ENCODE data around the gene ADAMTS14.

ADAMTS14 gene

DNA sequence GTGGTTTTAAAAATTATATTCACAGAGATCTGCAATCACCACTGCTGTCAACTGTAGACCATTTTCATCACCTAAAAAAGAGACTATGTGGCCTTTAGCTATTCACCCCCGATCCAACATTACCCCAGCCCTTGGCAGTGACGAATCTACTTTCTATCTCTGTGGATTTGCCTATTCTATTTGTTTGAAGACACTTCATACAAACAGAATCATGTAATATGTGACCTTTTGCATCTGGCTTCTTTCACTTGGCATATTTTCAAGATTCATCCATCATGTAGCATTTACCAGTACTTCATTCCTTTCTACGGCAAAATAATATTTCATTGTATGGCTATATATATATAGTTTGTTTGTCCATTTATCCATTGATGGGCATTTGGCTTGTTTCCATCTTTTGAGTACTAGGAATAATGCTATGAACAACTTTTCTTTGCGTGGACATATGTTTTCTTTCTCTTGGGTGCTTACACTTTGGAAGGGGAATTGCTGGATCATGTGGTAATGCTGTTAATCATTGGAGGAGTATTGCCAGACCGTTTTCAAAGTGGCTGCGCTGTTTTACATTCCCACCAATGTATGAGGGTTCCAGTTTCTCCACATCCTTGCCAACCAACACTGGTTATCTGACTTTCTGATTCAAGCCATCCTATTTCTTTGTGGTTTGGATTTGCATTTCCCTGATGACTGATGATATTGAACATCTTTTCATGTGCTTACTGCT lies 22.3 kb downstream of the ADAMTS14 start:
- no peak for TF ChIP-seq USF1 (IDR thresholded peaks at IDR 0.05)
- TF ChIP-seq TEAD4 (IDR thresholded peaks at IDR 0.05), result no peak

DNA sequence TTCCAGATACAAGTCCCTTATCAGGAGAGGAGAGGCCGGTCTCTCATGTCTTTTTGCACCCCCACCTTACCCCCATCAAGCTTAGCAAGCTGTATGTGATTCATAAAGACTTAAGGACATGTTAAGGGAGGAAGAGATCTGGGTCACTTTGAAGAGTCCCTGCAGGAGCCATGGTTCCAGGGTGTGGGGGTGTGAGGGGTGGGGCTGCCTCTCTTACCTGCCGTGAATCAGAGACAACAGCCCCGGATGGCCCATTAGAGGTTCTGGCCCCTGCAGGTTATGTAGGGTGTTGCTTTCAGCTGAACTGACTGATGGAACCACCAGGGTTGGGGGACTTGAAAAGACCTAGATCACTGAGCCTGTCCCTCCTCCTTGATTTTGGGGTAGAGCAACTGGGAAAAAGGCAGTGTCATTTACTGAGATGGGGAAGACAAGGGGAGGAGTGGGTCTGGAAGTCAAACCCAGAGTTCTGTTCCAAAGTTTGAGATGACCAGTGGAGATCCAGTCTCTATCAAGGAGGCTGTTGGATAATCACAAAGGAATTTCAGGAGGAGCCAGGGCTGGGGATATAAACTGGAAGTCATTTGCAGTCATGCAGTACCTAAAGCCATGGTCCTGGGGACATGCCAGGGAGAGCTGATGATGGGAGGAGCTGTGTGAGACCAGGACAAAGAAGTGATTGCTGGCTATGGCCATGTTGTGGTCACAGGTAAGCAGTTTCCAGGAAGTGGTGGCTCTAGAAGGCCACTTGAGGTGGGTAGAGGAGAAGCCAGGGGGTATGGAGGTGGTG lies 23.1 kb downstream of the ADAMTS14 start:
- TF ChIP-seq EP300 (IDR thresholded peaks at IDR 0.05; ENCODE audit: borderline replicate concordance), result no peak
- no peak for TF ChIP-seq TEAD4 (IDR thresholded peaks at IDR 0.05)
- TF ChIP-seq TAF1 (IDR thresholded peaks at IDR 0.05; ENCODE audit: low read depth), result no peak
- TF ChIP-seq ZBTB7A (IDR thresholded peaks at IDR 0.05; ENCODE audit: low read depth), result no peak
- TF ChIP-seq NFIC (IDR thresholded peaks at IDR 0.05), result no peak
- TF ChIP-seq CREB1 (IDR thresholded peaks at IDR 0.05; ENCODE audit: low read depth), result no peak
- no peak for TF ChIP-seq CEBPB (IDR thresholded peaks at IDR 0.05)
- no peak for TF ChIP-seq RAD21 (IDR thresholded peaks at IDR 0.05; ENCODE audit: low read depth)
- TF ChIP-seq, protein P1, sequence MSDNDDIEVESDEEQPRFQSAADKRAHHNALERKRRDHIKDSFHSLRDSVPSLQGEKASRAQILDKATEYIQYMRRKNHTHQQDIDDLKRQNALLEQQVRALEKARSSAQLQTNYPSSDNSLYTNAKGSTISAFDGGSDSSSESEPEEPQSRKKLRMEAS (IDR thresholded peaks at IDR 0.05), result no peak
- no peak for TF ChIP-seq USF1 (IDR thresholded peaks at IDR 0.05)
- no peak for TF ChIP-seq REST (IDR thresholded peaks at IDR 0.05; ENCODE audit: low read depth)
- TF ChIP-seq EGR1 (IDR thresholded peaks at IDR 0.05), result no peak
- TF ChIP-seq TCF12 (IDR thresholded peaks at IDR 0.05; ENCODE audit: low read depth), result no peak
- TF ChIP-seq YY1 (IDR thresholded peaks at IDR 0.05; ENCODE audit: low read depth), result no peak
- no peak for TF ChIP-seq FOXM1 (IDR thresholded peaks at IDR 0.05; ENCODE audit: borderline replicate concordance, low read depth)

- TF ChIP-seq CREB1 (IDR thresholded peaks at IDR 0.05; ENCODE audit: low read depth), result no peak
- no peak for TF ChIP-seq TCF12 (IDR thresholded peaks at IDR 0.05; ENCODE audit: low read depth)
- no peak for TF ChIP-seq EGR1 (IDR thresholded peaks at IDR 0.05)
Observed at GRCh38 chr10:70698211-70698610, 25.9 kb downstream of the ADAMTS14 start.

GRCh38 chr10:70699063-70699658 lies 26.9 kb downstream of the ADAMTS14 start:
- TF ChIP-seq TEAD4 (IDR thresholded peaks at IDR 0.05), result no peak

GRCh38 chr10:70699659-70700174 lies 27.4 kb downstream of the ADAMTS14 start:
- TF ChIP-seq TCF12 (IDR thresholded peaks at IDR 0.05; ENCODE audit: low read depth), result no peak
- no peak for TF ChIP-seq CEBPB (IDR thresholded peaks at IDR 0.05)
- no peak for TF ChIP-seq RAD21 (IDR thresholded peaks at IDR 0.05; ENCODE audit: low read depth)

DNA sequence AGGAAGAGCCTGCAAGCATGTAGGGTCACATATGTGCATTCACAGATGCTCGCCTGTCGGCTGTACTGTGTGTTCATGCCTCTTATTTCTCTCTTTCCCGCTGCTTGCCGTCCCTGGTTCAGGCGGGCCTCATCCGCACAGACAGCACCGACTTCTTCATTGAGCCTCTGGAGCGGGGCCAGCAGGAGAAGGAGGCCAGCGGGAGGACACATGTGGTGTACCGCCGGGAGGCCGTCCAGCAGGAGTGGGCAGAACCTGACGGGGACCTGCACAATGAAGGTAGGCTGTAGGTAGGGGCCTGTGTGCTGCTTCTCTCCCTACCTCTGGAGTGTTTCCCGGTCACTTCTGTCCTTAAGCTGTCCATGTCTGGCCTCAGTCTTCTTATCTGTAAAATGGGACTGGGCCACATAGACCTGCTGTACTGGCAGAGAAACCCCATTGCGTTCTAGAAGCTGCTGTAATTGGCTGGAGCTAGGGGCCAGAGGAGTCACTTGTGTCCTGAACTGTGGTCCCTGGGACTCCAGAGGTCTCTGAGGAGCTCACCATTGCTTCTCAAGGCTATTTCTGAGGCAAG lies 30.0 kb downstream of the ADAMTS14 start:
- TF ChIP-seq NFIC (IDR thresholded peaks at IDR 0.05) (no peak), CEBPB (IDR thresholded peaks at IDR 0.05) (no peak), YY1 (IDR thresholded peaks at IDR 0.05; ENCODE audit: low read depth) (no peak), TEAD4 (IDR thresholded peaks at IDR 0.05) (no peak), REST (IDR thresholded peaks at IDR 0.05; ENCODE audit: low read depth) (no peak), TCF12 (IDR thresholded peaks at IDR 0.05; ENCODE audit: low read depth) (no peak), ZBTB7A (IDR thresholded peaks at IDR 0.05; ENCODE audit: low read depth) (no peak)
- TF ChIP-seq, protein P1 (IDR thresholded peaks at IDR 0.05), result no peak

All from Ishikawa (cell line).